Activated CD4-positive, alpha-beta T cell treated with anti-CD3 and anti-CD28 coated beads for 1 hour (primary cell): ENCODE results near the gene TSHZ2.
A peak's percentile ranks its signal among the peaks of the same experiment; 100 is the strongest.

Experiments
- DNase-seq: peaks from one replicate; pipeline ENCODE4 v3.0.0-alpha.2; 2020

TSHZ2 gene

GRCh38 chr20:53177687-53178086 is 205.5 kb downstream of the TSHZ2 start:
- no peak for DNase-seq

GRCh38 chr20:53179749-53180148 is 207.6 kb downstream of the TSHZ2 start:
- no peak for DNase-seq

DNA sequence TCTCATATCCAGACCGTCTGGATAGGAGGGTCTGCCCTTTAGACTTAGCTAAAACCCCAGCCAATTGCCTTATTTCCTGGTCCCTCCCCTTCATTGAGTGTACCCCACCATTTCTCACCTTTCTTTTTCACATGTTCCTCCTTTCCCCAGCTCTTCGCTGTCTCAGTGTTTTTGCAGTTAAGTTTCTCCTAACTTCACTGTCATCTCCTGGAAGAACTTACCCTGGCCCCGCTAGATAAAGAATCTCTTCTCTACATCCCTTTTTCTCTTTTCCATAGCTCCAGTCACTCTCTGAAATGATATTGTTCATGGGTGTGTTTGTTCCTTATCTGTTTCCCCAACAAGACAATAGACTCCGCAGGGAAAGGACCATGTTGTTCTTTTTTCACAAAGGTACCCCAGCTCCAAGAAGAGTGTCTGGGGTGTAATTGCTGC is 208.8 kb downstream of the TSHZ2 start:
- DNase-seq: no peak

- DNase-seq: no peak
Observed at GRCh38 chr20:53181866-53182376, 209.8 kb downstream of the TSHZ2 start.

GRCh38 chr20:53183181-53183580 is 211.0 kb downstream of the TSHZ2 start:
- no peak for DNase-seq

DNA sequence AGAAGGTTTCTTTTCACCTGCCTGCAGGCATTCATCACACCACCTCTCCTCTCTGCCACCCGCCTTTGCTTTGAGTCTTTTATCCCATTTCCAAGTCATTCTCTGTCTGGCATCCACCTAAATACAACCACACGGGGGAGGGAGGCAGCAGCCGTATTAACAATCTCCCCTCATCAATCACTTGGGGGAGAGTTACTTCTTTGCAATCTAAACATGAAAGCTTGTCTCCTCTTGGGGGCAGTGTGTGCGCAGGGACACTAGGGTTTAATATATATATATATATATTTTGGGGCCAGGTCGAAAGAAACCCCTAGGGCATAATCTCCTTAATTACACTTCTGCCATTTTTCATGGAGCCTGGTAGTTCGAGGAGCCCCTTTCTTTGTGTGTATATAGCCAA is 214.5 kb downstream of the TSHZ2 start:
- no peak for DNase-seq

- DNase-seq: no peak
Observed at GRCh38 chr20:53187392-53188068, 215.4 kb downstream of the TSHZ2 start.

GRCh38 chr20:53190225-53190624 is 218.1 kb downstream of the TSHZ2 start:
- DNase-seq: no peak

GRCh38 chr20:53191957-53192356 is 219.8 kb downstream of the TSHZ2 start:
- no peak for DNase-seq

DNA sequence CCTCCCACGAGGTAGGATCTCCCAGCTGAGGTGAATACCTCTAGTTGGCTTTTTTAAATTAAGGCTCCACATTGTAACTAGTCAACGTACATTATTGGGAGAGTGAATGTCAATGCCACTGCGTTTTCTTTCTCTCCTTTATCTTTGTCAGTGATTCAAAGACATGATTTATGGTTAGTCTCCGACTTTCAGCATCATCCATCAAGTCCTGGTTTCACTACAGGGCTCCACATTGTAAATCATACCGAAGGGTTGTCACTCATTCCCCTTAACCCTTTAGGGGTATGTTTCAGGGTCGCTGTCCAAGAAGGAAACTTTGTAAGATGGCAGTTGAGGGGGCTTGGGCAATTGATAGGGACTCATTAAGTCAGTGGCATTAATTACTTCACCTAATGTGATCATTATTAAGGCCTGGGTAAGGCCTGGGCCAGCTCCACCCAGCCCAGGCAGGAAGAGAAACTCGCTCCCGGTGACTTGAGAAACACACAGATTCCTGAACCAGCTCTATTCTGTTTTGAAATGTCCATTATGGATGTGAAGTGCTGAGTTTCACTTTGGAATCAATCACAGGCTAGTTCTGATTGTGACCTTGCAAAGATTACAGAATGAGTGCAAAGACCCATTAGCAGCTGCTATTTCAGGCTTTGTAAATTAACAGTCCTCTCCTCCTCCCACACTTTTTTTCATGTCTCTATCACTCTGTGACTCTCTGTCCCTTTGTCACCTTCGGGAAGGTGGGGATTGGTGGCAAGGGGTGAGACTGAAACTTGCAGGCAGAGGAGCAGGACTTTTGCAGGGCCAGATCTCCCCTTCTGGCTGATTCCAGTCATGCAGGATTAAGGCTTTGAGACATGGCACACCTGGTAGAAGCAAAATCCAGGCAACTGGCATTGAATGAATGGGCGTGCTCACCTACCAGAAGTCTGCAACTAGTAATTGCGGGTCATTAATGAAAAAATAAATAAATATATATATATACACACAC is 222.4 kb downstream of the TSHZ2 start:
- DNase-seq: no peak

DNA sequence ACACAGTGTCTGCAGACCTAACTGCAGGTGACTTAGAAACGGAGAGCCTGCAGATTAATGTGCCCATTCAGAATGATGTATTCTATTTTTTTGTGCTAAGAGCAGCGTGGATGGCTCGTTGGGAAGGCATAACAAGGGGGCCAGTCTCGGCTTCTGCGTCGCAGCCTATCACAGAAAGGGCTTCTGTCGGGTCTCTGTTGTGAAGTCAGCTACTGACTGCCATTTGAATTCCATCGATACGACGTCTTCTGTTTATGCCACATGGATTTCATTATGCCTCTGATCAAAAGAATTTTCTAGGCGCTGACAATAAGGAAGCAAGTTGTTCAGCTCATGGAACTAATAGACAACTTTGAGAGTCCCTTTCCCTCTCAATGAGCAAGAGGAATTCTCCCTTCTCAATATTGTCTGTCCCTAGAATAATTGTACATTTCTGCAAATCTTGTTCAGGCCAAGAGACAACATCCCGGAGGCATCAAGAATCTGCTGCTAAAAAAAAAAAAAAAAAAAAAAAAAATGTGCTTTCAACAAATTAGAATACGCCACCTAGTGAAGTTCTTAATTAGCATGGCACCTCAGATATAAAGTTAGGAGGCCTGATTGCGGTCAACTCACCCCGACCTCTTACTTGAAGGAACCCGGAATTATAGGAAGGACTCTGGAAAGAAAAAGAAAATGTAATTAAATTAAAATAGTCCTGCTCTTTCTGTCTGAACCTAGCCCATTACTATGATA is 223.9 kb downstream of the TSHZ2 start:
- DNase-seq: no peak

GRCh38 chr20:53201588-53201987 is 229.4 kb downstream of the TSHZ2 start:
- no peak for DNase-seq

GRCh38 chr20:53202777-53203176 is 230.6 kb downstream of the TSHZ2 start:
- no peak for DNase-seq

GRCh38 chr20:53205046-53205445 is 232.9 kb downstream of the TSHZ2 start:
- no peak for DNase-seq

- DNase-seq: no peak
Observed at GRCh38 chr20:53208110-53208832, 236.1 kb downstream of the TSHZ2 start.

DNA sequence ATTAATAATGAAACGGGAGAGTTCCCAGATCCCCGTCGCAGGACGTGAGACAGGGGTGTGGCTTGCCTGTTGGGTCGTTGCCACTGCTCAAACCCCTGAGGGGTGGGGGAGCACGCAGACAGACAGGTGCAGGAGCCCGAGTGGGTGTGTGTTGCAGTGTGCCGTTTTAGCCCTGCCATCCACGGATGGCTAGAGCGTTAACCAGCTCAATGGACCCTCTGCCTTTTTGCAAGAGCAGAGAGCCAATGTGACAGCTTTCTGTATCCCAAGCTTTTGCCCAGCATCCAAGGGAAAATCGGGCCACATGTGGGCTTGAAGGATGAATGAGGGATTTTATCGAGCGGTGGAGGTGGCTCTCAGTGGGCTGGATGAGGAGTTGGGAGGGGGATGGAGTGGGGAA is 237.9 kb downstream of the TSHZ2 start:
- DNase-seq: no peak

- DNase-seq: no peak
Observed at GRCh38 chr20:53210931-53211330, 238.8 kb downstream of the TSHZ2 start.

DNA sequence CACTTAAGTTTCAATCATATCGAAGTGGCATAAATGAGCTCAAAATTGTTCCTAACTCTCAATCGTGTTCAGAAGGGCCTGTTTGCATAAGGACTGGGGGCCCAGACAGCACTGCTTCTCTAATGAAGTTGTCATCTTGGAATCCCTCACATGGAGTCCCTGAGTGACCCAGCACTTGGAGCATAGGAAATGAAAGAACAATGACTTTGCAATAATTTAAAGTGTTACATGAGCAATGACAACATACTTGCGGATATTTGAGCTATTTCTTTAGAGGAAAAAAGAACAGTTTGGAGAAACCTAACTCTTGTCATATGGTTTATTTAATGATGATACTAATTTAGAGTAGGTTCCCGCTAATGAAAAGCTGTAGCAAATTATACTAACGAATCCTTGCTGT is 239.9 kb downstream of the TSHZ2 start:
- no peak for DNase-seq

GRCh38 chr20:53214392-53214791 is 242.2 kb downstream of the TSHZ2 start:
- DNase-seq: no peak

GRCh38 chr20:53215166-53215565 is 243.0 kb downstream of the TSHZ2 start:
- no peak for DNase-seq

- no peak for DNase-seq
Observed at GRCh38 chr20:53216478-53216855, 244.3 kb downstream of the TSHZ2 start.

- DNase-seq: peak; percentile 74
Observed at GRCh38 chr20:53216856-53217576, 244.9 kb downstream of the TSHZ2 start.
